ENCODE results near the gene CEP290. TPM values are rescaled to one million over a fixed set of nuclear protein-coding genes. Genes with fewer than 3 reads are reported as not detected.

CEP290 gene
- total RNA-seq, 2 donors from 2014 or later, result 19.1 to 34.8 TPM

GRCh38 chr12:88015825-88016224 is 126.1 kb downstream of the CEP290 start:
- WGBS, 2 experiments (ENCODE audit: insufficient coverage in 1 of 2, insufficient read length in 1 of 2), result 94 to 100% methylated on average over 1 of the region's 1 CpG
- Histone ChIP-seq H3K27ac (ENCODE audit: low read depth, low read length) (no peak overlapping the region), H3K4me3 (ENCODE audit: low read length) (no peak overlapping the region), H3K4me1 (ENCODE audit: control insufficient read depth, insufficient read depth, low read length) (no peaks in the 10 kb centered on the region), H3K27me3 (ENCODE audit: control insufficient read depth, insufficient read depth, low read length, poor library complexity, severe bottlenecking) (no peaks in the 10 kb centered on the region), H3K9me3 (ENCODE audit: control insufficient read depth, low read length) (peaks cover 31% of the 10 kb centered on the region), H3K9ac (ENCODE audit: extremely low read depth, low read length, poor library complexity, severe bottlenecking) (no peak overlapping the region), H3K36me3 (ENCODE audit: control insufficient read depth, insufficient read depth, low read length) (no peaks in the 10 kb centered on the region)
- Mint-ChIP-seq H3K27me3 (ENCODE audit: insufficient read depth) (no peaks in the 10 kb centered on the region), H3K9me3 (peaks cover 37% of the 10 kb centered on the region), H3K4me3 (no peak overlapping the region), H3K4me1 (no peaks in the 10 kb centered on the region), H3K27ac (no peak overlapping the region), H3K36me3 (ENCODE audit: low read depth) (peaks cover 2% of the 10 kb centered on the region)
- DNase-seq, result no peak
- TF ChIP-seq CTCF (conservative IDR thresholded peaks at IDR 0.05), result no peak

GRCh38 chr12:88011755-88012154 is 130.1 kb downstream of the CEP290 start:
- H3K9ac ChIP-seq (ENCODE audit: extremely low read depth, low read length, poor library complexity, severe bottlenecking), result no peak overlapping the region
- H3K36me3 ChIP-seq (ENCODE audit: control insufficient read depth, insufficient read depth, low read length), result no peaks in the 10 kb centered on the region
- Mint-ChIP-seq H3K36me3 (ENCODE audit: low read depth) (no peaks in the 10 kb centered on the region), H3K4me3 (no peak overlapping the region), H3K27ac (no peak overlapping the region), H3K4me1 (no peaks in the 10 kb centered on the region), H3K27me3 (ENCODE audit: insufficient read depth) (no peaks in the 10 kb centered on the region), H3K9me3 (peaks cover 2% of the 10 kb centered on the region)
- no peak overlapping the region for H3K4me3 ChIP-seq (ENCODE audit: low read length)
- no peak for DNase-seq
- TF ChIP-seq CTCF (conservative IDR thresholded peaks at IDR 0.05), result no peak
- H3K9me3 ChIP-seq (ENCODE audit: control insufficient read depth, low read length), result peaks cover 3% of the 10 kb centered on the region
- H3K4me1 ChIP-seq (ENCODE audit: control insufficient read depth, insufficient read depth, low read length), result no peaks in the 10 kb centered on the region
- no peaks in the 10 kb centered on the region for H3K27me3 ChIP-seq (ENCODE audit: control insufficient read depth, insufficient read depth, low read length, poor library complexity, severe bottlenecking)
- no peak overlapping the region for H3K27ac ChIP-seq (ENCODE audit: low read depth, low read length)
- 93 to 96% methylated on average over 5 of the region's 5 CpGs for WGBS, 2 experiments (ENCODE audit: insufficient coverage in 1 of 2, insufficient read length in 1 of 2)

GRCh38 chr12:88006351-88006750 is 135.5 kb downstream of the CEP290 start:
- no peaks in the 10 kb centered on the region for H3K9me3 ChIP-seq (ENCODE audit: control insufficient read depth, low read length)
- no peaks in the 10 kb centered on the region for H3K4me1 ChIP-seq (ENCODE audit: control insufficient read depth, insufficient read depth, low read length)
- Mint-ChIP-seq H3K27ac (no peak overlapping the region), H3K4me3 (no peak overlapping the region), H3K4me1 (no peaks in the 10 kb centered on the region), H3K9me3 (peaks cover 12% of the 10 kb centered on the region), H3K27me3 (ENCODE audit: insufficient read depth) (no peaks in the 10 kb centered on the region), H3K36me3 (ENCODE audit: low read depth) (no peaks in the 10 kb centered on the region)
- no peak for TF ChIP-seq CTCF (conservative IDR thresholded peaks at IDR 0.05)
- H3K36me3 ChIP-seq (ENCODE audit: control insufficient read depth, insufficient read depth, low read length), result no peaks in the 10 kb centered on the region
- no peak overlapping the region for H3K9ac ChIP-seq (ENCODE audit: extremely low read depth, low read length, poor library complexity, severe bottlenecking)
- H3K4me3 ChIP-seq (ENCODE audit: low read length), result no peak overlapping the region
- no peaks in the 10 kb centered on the region for H3K27me3 ChIP-seq (ENCODE audit: control insufficient read depth, insufficient read depth, low read length, poor library complexity, severe bottlenecking)
- H3K27ac ChIP-seq (ENCODE audit: low read depth, low read length), result no peak overlapping the region
- 86 to 94% methylated on average over 3 to 4 of the region's 4 CpGs for WGBS, 2 experiments (ENCODE audit: insufficient coverage in 1 of 2, insufficient read length in 1 of 2)
- no peak for DNase-seq

All from endodermal cell (in vitro differentiated cells).